Suprapubic skin (tissue), 4 donors: ENCODE measurements around the gene SOX13. TPM values are rescaled to one million over a fixed set of nuclear protein-coding genes. Genes with fewer than 3 reads are reported as not detected.

ENCODE experiments used
- DNase-seq, 2 donors: peaks; one replicate each; pipeline ENCODE4 v3.0.0-alpha.2; 2019; ENCODE audit warnings: low spot score in 2 of 2
- H3K27ac ChIP-seq: fragments of 200-600 bp; sonication (generic); one replicate; pipeline ENCODE4 v1.5.1; 2019
- H3K27me3 ChIP-seq: fragments of 200-600 bp; sonication (generic); one replicate; pipeline ENCODE4 v1.5.1; 2019
- H3K36me3 ChIP-seq: fragments of 200-600 bp; sonication (generic); one replicate; pipeline ENCODE4 v1.5.1; 2019
- H3K4me1 ChIP-seq: fragments of 200-600 bp; sonication (generic); one replicate; pipeline ENCODE4 v1.5.1; 2019
- H3K4me3 ChIP-seq: fragments of 200-600 bp; sonication (generic); one replicate; pipeline ENCODE4 v1.5.1; 2019; ENCODE audit warnings: mild to moderate bottlenecking
- H3K9me3 ChIP-seq: fragments of 200-600 bp; sonication (generic); one replicate; pipeline ENCODE4 v1.5.1; 2019
- EP300 ChIP-seq: sonication (generic); formaldehyde crosslinking; IDR thresholded peaks from one replicate; pipeline ENCODE4 v1.6.1; 2017; ENCODE audit warnings: antibody characterized with exemption
- POLR2A ChIP-seq, 2 donors: fragments of 450-650 bp; IDR thresholded peaks; one replicate each; pipeline ENCODE4 v1.6.1; 2017; ENCODE audit warnings: antibody characterized with exemption in 2 of 2, mild to moderate bottlenecking in 2 of 2, moderate library complexity in 2 of 2
- POLR2AphosphoS5 ChIP-seq, 3 donors: sonication (generic); formaldehyde crosslinking; IDR thresholded peaks; one replicate each; pipeline ENCODE4 v1.6.1; 2017; ENCODE audit warnings: antibody characterized with exemption in 3 of 3
- WGBS: methylation state at CpG from one replicate; pipeline ENCODE4 v1.1.5; 2018; 5-methylcytosine and 5-hydroxymethylcytosine counted together
- total RNA-seq, 4 donors: library from RNA; depleted of rRNA; stranded (reverse); fragments of >200 nt; gene quantifications; one replicate each; pipeline ENCODE4 v1.1.0, GENCODE V29; 2016
- TF ChIP-seq, protein P1 (sequence below), 2 donors: fragments of 200-600 bp in 1 of 2; fragments of 450-650 bp in 1 of 2; sonication (generic) in 1 of 2; IDR thresholded peaks; one replicate each; pipeline ENCODE4 v1.5.1; 2016 to 2019; ENCODE audit warnings: antibody characterized with exemption in 2 of 2, mild to moderate bottlenecking in 1 of 2, moderate library complexity in 1 of 2

SOX13 gene
- total RNA-seq, 4 donors from 2014 or later = 10.1 to 20.6 (median 15.6) TPM

GRCh38 chr1:204172404-204173029 lies 99.6 kb downstream of the SOX13 start:
- H3K27me3 ChIP-seq = no peaks in the 10 kb centered on the region
- 100% methylated on average over 2 of the region's 2 CpGs for WGBS

GRCh38 chr1:204174958-204175357 lies 102.0 kb downstream of the SOX13 start:
- H3K27me3 ChIP-seq = peaks cover 2% of the 10 kb centered on the region
- WGBS = 75% methylated on average over 3 of the region's 3 CpGs
- no peak overlapping the region for H3K4me3 ChIP-seq
- H3K9me3 ChIP-seq = peaks cover 5% of the 10 kb centered on the region
- no peak for DNase-seq
- no peaks in the 10 kb centered on the region for H3K4me1 ChIP-seq
- no peak overlapping the region for H3K27ac ChIP-seq
- H3K36me3 ChIP-seq = no peaks in the 10 kb centered on the region
- no peak for TF ChIP-seq POLR2AphosphoS5 (IDR thresholded peaks at IDR 0.05)
- TF ChIP-seq POLR2A (IDR thresholded peaks at IDR 0.05) = no peak
- TF ChIP-seq, protein P1, sequence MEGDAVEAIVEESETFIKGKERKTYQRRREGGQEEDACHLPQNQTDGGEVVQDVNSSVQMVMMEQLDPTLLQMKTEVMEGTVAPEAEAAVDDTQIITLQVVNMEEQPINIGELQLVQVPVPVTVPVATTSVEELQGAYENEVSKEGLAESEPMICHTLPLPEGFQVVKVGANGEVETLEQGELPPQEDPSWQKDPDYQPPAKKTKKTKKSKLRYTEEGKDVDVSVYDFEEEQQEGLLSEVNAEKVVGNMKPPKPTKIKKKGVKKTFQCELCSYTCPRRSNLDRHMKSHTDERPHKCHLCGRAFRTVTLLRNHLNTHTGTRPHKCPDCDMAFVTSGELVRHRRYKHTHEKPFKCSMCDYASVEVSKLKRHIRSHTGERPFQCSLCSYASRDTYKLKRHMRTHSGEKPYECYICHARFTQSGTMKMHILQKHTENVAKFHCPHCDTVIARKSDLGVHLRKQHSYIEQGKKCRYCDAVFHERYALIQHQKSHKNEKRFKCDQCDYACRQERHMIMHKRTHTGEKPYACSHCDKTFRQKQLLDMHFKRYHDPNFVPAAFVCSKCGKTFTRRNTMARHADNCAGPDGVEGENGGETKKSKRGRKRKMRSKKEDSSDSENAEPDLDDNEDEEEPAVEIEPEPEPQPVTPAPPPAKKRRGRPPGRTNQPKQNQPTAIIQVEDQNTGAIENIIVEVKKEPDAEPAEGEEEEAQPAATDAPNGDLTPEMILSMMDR (IDR thresholded peaks at IDR 0.05) = no peak
- no peak for TF ChIP-seq EP300

More at GRCh38 chr1:204172404-204173029, 99.6 kb downstream of the SOX13 start:
- Histone ChIP-seq H3K9me3 (peaks cover 10% of the 10 kb centered on the region), H3K27ac (no peak overlapping the region), H3K4me3 (no peak overlapping the region), H3K4me1 (no peaks in the 10 kb centered on the region), H3K36me3 (no peaks in the 10 kb centered on the region)
- no peak for DNase-seq
- TF ChIP-seq, protein P1 (IDR thresholded peaks at IDR 0.05) = no peak
- TF ChIP-seq POLR2AphosphoS5 (IDR thresholded peaks at IDR 0.05) (no peak), EP300 (no peak), POLR2A (IDR thresholded peaks at IDR 0.05) (no peak)

DNA sequence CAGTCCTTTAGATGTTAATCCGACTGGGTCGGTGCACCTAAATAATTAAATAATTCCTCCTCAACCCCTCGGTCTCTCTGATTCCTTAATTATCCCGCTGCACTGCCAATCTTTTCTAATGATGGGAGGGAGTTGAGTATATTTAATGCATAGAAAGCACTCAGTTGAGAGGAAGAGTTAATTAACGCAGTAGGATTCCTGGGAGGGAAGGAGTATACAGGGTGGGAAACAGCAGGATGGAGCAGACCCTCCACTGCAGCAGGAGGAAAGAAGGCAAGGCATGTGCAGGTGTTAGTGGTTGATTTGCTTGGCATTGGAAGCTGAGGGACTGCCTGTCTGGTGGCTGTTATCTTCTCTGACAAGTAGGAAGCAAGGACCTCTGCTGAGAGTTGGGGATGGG lies 103.1 kb downstream of the SOX13 start:
- H3K9me3 ChIP-seq = no peaks in the 10 kb centered on the region
- H3K4me3 ChIP-seq = no peak overlapping the region
- no peak for DNase-seq
- H3K4me1 ChIP-seq = no peaks in the 10 kb centered on the region
- TF ChIP-seq, protein P1 (IDR thresholded peaks at IDR 0.05) = no peak
- TF ChIP-seq POLR2A (IDR thresholded peaks at IDR 0.05) = no peak
- no peak for TF ChIP-seq POLR2AphosphoS5 (IDR thresholded peaks at IDR 0.05)
- no peak for TF ChIP-seq EP300
- no peaks in the 10 kb centered on the region for H3K36me3 ChIP-seq
- WGBS = 86% methylated on average over 5 of the region's 5 CpGs
- no peak overlapping the region for H3K27ac ChIP-seq
- peaks cover 3% of the 10 kb centered on the region for H3K27me3 ChIP-seq

- H3K4me1 ChIP-seq = no peaks in the 10 kb centered on the region
- WGBS = 54% methylated on average over 4 of the region's 4 CpGs
- no peak for TF ChIP-seq EP300
- H3K4me3 ChIP-seq = no peak overlapping the region
- no peak for DNase-seq
- no peaks in the 10 kb centered on the region for H3K9me3 ChIP-seq
- H3K36me3 ChIP-seq = no peaks in the 10 kb centered on the region
- peaks cover 3% of the 10 kb centered on the region for H3K27me3 ChIP-seq
- no peak overlapping the region for H3K27ac ChIP-seq
Observed at GRCh38 chr1:204177133-204177532, 104.2 kb downstream of the SOX13 start.

Other genes with a start within 250 kb of the SOX13 start
- gene SNRPE, start 211.5 kb upstream of the SOX13 start, total RNA-seq = 10 to 100 TPM; 17.8 to 90.2 (median 42.4) TPM
- gene ETNK2, start 78.9 kb downstream of the SOX13 start, total RNA-seq = 10 to 100 TPM; 25.5 to 47.7 (median 36.0) TPM
- under 1 TPM in 1 of 4 donors, not detected in 3; 0.44 TPM for gene REN, start 93.2 kb downstream of the SOX13 start, total RNA-seq
- gene KISS1, start 123.4 kb downstream of the SOX13 start, total RNA-seq = not detected
- not detected for gene GOLT1A, start 140.9 kb downstream of the SOX13 start, total RNA-seq